Natural killer cell (primary cell): ENCODE data around the gene DUSP22. TPM values are rescaled to one million over a fixed set of nuclear protein-coding genes. Genes with fewer than 3 reads are reported as not detected.

Experiments
- ATAC-seq, 3 donors: fragments of 150-1000 bp in 2 of 3; fragments of 200-7000 bp in 1 of 3; cut with Tn5 transposase; 1 replicate in 1 of 3; 2 replicates in 2 of 3; pipeline ENCODE4 v1.10.0; 2021; ENCODE audit warnings: mild to moderate bottlenecking in 2 of 3, moderate library complexity in 2 of 3
- DNase-seq, 2 donors: peaks; one replicate each; pipeline versions ENCODE4 v3.0.0 to v3.0.0-alpha.2; 2013 to 2021; ENCODE audit warnings: mixed read lengths in 1 of 2
- H3K27ac ChIP-seq: one replicate; pipeline ENCODE4 v1.5.1; 2013; ENCODE audit warnings: mild to moderate bottlenecking, low read length
- H3K27me3 ChIP-seq: one replicate; pipeline ENCODE4 v1.6.1; 2013; ENCODE audit warnings: low read length; ENCODE audit not compliant: control insufficient read depth, insufficient read depth
- H3K36me3 ChIP-seq: one replicate; pipeline ENCODE4 v1.6.1; 2013; ENCODE audit warnings: low read length; ENCODE audit not compliant: control insufficient read depth, insufficient read depth
- H3K4me1 ChIP-seq: one replicate; pipeline ENCODE4 v1.6.1; 2013; ENCODE audit warnings: low read length; ENCODE audit not compliant: control insufficient read depth, insufficient read depth
- H3K4me3 ChIP-seq: one replicate; pipeline ENCODE4 v1.5.1; 2013; ENCODE audit warnings: low read length
- H3K9me3 ChIP-seq: one replicate; pipeline ENCODE4 v1.6.1; 2013; ENCODE audit warnings: low read length; ENCODE audit not compliant: control insufficient read depth, insufficient read depth
- H3K27ac Mint-ChIP-seq, 2 donors: one replicate each; pipeline ENCODE4 v1.8.0; 2022; ENCODE audit warnings: mild to moderate bottlenecking in 2 of 2, mixed read lengths in 2 of 2, moderate library complexity in 1 of 2
- H3K27me3 Mint-ChIP-seq, 2 donors: one replicate each; pipeline ENCODE4 v1.8.0; 2022; ENCODE audit warnings: low read depth in 2 of 2, mixed read lengths in 2 of 2
- H3K36me3 Mint-ChIP-seq: one replicate; pipeline ENCODE4 v1.8.0; 2022; ENCODE audit warnings: mixed read lengths
- H3K4me1 Mint-ChIP-seq, 2 donors: one replicate each; pipeline ENCODE4 v1.8.0; 2022; ENCODE audit warnings: mixed read lengths in 2 of 2
- H3K4me3 Mint-ChIP-seq: one replicate; pipeline ENCODE4 v1.8.0; 2022; ENCODE audit warnings: mild to moderate bottlenecking, moderate library complexity, mixed read lengths
- H3K9me3 Mint-ChIP-seq, 2 donors: one replicate each; pipeline ENCODE4 v1.8.0; 2022; ENCODE audit warnings: mixed read lengths in 2 of 2
- WGBS: methylation state at CpG from one replicate; pipeline ENCODE4 v1.1.7; 2013; ENCODE audit warnings: missing lambda C conversion rate; ENCODE audit not compliant: insufficient coverage; 5-methylcytosine and 5-hydroxymethylcytosine counted together
- intact Hi-C: fragments of 100-400 bp; cut with micrococcal nuclease; formaldehyde crosslinking; loops from one replicate; pipeline ENCODE4 v1.14.2; 2022
- total RNA-seq, 4 donors: library from RNA; stranded (reverse); fragments of 120-200 nt in 1 of 4; gene quantifications; one replicate each; pipeline versions ENCODE4 v1.2.3 to v1.2.4, GENCODE V29; 2013 to 2022
- TF ChIP-seq, protein P1 (sequence below): fragments of 200-600 bp; IDR thresholded peaks from one replicate; pipeline ENCODE4 v1.8.0; 2022; ENCODE audit warnings: antibody characterized with exemption

DUSP22 gene
- total RNA-seq, 3 donors from 2014 or later (not counting 1 experiment from before 2014, with no cell fraction given) = 50.4 to 61.5 (median 56.6) TPM

DNA sequence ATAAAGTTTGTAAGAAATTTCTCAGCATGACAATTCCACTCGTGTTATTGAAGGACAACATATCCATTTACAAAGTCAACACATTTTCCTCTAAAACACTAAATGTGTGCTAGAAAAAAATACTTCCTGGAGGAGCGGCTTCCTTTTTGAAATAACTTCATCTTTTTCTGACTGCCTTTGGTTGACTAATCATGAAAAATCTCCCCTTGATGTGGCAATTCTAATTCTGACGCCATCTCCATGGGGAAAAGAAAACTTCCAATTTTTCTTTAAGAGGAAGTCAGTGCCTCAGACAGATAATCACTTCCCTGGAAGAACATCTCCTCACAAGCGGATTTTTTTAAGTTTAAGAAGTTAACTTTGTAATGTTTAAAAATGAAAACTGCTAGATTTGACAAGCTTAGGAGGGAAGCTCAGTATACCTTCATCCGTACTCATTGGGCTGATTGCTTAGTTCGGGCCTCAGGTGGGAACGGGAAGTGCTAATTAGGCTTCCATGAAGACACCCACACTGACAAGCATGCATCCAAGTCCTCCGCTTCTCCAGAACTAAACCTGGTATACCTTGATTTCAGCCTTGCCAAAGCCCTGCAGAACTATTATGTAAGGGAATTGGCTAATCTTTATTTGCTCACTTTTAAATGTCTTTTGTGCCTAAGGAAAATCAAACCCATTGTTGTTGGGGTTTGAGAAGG lies 35.1 kb upstream of the DUSP22 start:
- H3K9me3 ChIP-seq = peaks cover 5% of the 10 kb centered on the region
- no peaks in the 10 kb centered on the region for H3K27me3 ChIP-seq
- Mint-ChIP-seq H3K4me3 (no peak overlapping the region), H3K27ac (no peak overlapping the region), H3K4me1 (peaks cover 31 to 34% of the 10 kb centered on the region in 2 donors), H3K27me3 (no peaks in the 10 kb centered on the region), H3K36me3 (no peaks in the 10 kb centered on the region), H3K9me3 (no peaks in the 10 kb centered on the region)
- H3K4me3 ChIP-seq = no peak overlapping the region
- peaks cover 13% of the 10 kb centered on the region for H3K4me1 ChIP-seq
- intact Hi-C loops = no loop called here
- DNase-seq (no peak), ATAC-seq (no peak)
- H3K27ac ChIP-seq = no peak overlapping the region
- no peaks in the 10 kb centered on the region for H3K36me3 ChIP-seq
- TF ChIP-seq, protein P1, sequence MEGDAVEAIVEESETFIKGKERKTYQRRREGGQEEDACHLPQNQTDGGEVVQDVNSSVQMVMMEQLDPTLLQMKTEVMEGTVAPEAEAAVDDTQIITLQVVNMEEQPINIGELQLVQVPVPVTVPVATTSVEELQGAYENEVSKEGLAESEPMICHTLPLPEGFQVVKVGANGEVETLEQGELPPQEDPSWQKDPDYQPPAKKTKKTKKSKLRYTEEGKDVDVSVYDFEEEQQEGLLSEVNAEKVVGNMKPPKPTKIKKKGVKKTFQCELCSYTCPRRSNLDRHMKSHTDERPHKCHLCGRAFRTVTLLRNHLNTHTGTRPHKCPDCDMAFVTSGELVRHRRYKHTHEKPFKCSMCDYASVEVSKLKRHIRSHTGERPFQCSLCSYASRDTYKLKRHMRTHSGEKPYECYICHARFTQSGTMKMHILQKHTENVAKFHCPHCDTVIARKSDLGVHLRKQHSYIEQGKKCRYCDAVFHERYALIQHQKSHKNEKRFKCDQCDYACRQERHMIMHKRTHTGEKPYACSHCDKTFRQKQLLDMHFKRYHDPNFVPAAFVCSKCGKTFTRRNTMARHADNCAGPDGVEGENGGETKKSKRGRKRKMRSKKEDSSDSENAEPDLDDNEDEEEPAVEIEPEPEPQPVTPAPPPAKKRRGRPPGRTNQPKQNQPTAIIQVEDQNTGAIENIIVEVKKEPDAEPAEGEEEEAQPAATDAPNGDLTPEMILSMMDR = no peak
- 68% methylated on average over 4 of the region's 8 CpGs for WGBS

DNA sequence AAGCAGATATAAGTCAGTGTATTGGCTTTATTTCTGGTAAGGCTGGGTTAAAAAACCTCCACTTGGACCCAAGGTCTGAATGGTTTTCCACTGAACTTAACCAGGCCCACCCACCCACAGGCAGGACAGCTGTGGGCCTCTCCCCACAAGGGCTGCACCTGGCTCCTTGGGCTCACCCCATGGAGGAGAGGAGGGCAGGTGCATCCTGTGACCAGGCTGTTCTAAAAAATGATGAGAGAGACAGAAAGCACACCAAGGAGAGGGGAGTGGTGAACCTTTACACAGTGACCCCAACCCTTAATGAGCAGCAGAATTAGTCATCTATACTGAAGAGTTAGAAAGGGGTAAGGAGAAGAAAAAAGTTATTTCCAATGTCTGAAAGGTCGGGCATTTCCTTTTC lies 34.5 kb upstream of the DUSP22 start:
- no peak overlapping the region for H3K4me3 ChIP-seq
- Mint-ChIP-seq H3K27ac (no peak overlapping the region), H3K27me3 (no peaks in the 10 kb centered on the region), H3K4me1 (peaks cover 27 to 28% of the 10 kb centered on the region in 2 donors), H3K4me3 (no peak overlapping the region), H3K36me3 (no peaks in the 10 kb centered on the region), H3K9me3 (no peaks in the 10 kb centered on the region)
- ATAC-seq (no peak), DNase-seq (no peak)
- intact Hi-C loops = no loop called here
- H3K27ac ChIP-seq = no peak overlapping the region
- peaks cover 13% of the 10 kb centered on the region for H3K4me1 ChIP-seq
- no peaks in the 10 kb centered on the region for H3K36me3 ChIP-seq
- TF ChIP-seq, protein P1 = no peak
- peaks cover 5% of the 10 kb centered on the region for H3K9me3 ChIP-seq
- 66% methylated on average over 1 of the region's 1 CpG for whole genome bisulfite sequencing
- no peaks in the 10 kb centered on the region for H3K27me3 ChIP-seq

- Mint-ChIP-seq H3K36me3 (no peaks in the 10 kb centered on the region), H3K27ac (peak overlapping the region; percentile 75 to 79), H3K4me3 (no peak overlapping the region), H3K4me1 (peaks cover 15 to 16% of the 10 kb centered on the region in 2 donors), H3K27me3 (no peaks in the 10 kb centered on the region), H3K9me3 (no peaks in the 10 kb centered on the region)
- ATAC-seq = no peak
- H3K9me3 ChIP-seq = peaks cover 5% of the 10 kb centered on the region
- peaks cover 6% of the 10 kb centered on the region for H3K4me1 ChIP-seq
- TF ChIP-seq, protein P1 = no peak
- H3K27ac ChIP-seq = peak overlapping the region; percentile 78
- intact Hi-C loops = no loop called here
- DNase-seq = no peak
- H3K27me3 ChIP-seq = no peaks in the 10 kb centered on the region
- no peaks in the 10 kb centered on the region for H3K36me3 ChIP-seq
- H3K4me3 ChIP-seq = no peak overlapping the region
- WGBS = 100% methylated on average over 3 of the region's 5 CpGs
These were observed 33.0 kb upstream of the DUSP22 start for GRCh38 chr6:259316-259715.
